Activated naive CD4-positive, alpha-beta T cell treated with anti-CD3 and anti-CD28 coated beads, Interleukin-2, amount 50 U/mL, for 24 hours (primary cell): ENCODE measurements around the gene RNF26.

Source experiments
- H3K27ac Mint-ChIP-seq: one replicate; pipeline ENCODE4 v1.8.0; 2021; ENCODE audit warnings: mild to moderate bottlenecking, mixed read lengths
- H3K27me3 Mint-ChIP-seq: one replicate; pipeline ENCODE4 v1.8.0; 2021; ENCODE audit warnings: mixed read lengths
- H3K36me3 Mint-ChIP-seq: one replicate; pipeline ENCODE4 v1.8.0; 2021; ENCODE audit warnings: mixed read lengths
- H3K4me1 Mint-ChIP-seq: one replicate; pipeline ENCODE4 v1.8.0; 2021; ENCODE audit warnings: mixed read lengths
- H3K4me3 Mint-ChIP-seq: one replicate; pipeline ENCODE4 v1.8.0; 2021; ENCODE audit warnings: mild to moderate bottlenecking, mixed read lengths
- H3K9me3 Mint-ChIP-seq: one replicate; pipeline ENCODE4 v1.8.0; 2021; ENCODE audit warnings: mixed read lengths

Gene RNF26

DNA sequence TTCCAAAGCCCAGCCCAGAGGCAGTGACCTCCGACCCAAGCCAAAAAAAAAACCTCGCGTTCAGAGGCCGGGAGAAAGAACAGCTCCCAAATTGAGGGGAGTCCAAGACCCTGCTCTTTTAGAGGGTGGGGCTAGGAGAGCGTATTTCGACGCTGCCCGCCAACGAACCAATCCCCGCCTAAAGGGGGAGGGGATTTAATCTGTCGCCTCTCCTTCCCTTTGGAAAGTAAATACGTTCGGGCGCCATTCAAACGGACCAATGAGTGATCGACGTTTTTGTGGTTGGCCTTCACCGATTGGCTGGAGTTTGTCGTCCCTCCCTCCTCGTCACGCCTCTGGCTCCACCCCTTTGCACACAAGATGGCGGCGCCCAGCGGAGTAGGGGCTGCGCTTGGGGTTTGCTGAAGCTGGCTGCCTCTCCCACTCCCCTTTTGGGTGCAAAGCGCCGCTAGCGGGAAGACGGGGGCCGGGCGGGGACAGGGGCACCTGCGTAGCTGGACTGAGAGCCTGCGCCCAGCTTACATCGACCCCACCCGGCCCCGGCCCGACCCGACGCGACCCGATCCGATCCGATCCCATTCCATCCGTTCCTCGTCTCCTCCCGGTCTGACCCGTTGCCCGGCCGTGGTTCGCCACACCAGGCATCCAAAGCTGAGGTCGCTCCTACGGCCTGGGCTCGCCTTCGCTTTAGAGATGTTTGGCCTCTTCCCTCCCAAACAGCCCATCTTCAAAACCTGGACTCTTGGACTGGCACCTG lies at the start of gene RNF26:
Gene RNF26 (plus strand): TSS at position 354 of the 757 bp plus-strand sequence. CDS start 596 bp downstream, outside the sequence.
- Mint-ChIP-seq H3K36me3 (peaks cover 3% of the 10 kb centered on the region), H3K27me3 (peaks cover 3% of the 10 kb centered on the region), H3K9me3 (no peaks in the 10 kb centered on the region), H3K4me1 (peaks cover 54% of the 10 kb centered on the region), H3K27ac (peak within 1 kb of the TSS; percentile 98), H3K4me3 (peak within 1 kb of the TSS; percentile 98)

DNA sequence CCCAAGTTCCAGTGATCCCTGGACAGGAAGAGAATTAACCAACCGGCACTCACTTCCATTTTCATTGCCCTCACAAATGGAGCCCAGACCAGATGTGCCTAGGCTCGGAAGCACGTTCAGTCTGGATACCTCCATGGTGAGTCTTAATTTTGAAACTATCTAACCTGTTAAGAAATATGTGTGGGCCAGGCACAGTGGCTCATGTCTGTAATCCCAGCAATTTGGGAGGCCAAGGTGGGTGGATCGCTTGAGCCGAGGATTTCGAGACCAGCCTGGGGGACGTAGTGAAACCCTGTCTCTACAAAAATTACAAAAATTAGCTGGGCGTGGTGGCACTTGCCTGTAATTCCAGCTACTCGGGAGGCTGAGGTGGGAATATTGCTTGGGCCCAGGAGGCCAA lies 48.9 kb upstream of the RNF26 start:
- no peaks in the 10 kb centered on the region for H3K27me3 Mint-ChIP-seq
- no peak overlapping the region for H3K27ac Mint-ChIP-seq
- H3K9me3 Mint-ChIP-seq: no peaks in the 10 kb centered on the region
- no peak overlapping the region for H3K4me3 Mint-ChIP-seq
- peaks cover 7% of the 10 kb centered on the region for H3K36me3 Mint-ChIP-seq
- peaks cover 39% of the 10 kb centered on the region for H3K4me1 Mint-ChIP-seq

DNA sequence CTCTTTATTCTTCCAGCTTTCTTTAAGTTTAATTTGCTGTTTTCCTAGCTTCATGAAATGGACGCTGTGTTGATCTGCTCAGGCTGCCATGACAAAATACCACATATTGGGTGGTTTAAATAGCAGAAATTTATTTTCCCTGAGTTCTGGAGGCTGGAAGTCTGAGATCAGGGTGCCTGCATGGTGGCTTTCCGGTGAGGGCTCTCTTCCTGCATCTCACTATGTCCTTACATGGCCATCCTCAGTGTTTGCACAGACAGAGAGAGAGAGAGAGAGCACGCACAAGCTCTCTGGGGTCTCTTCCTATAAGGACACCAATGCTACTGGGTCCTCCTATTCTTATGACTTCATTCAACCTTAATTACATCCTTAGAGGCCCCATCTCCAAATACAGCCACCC lies 46.1 kb upstream of the RNF26 start:
- Mint-ChIP-seq H3K36me3 (peaks cover 5% of the 10 kb centered on the region), H3K4me3 (no peak overlapping the region), H3K27ac (no peak overlapping the region), H3K27me3 (no peaks in the 10 kb centered on the region), H3K4me1 (peaks cover 15% of the 10 kb centered on the region), H3K9me3 (no peaks in the 10 kb centered on the region)

DNA sequence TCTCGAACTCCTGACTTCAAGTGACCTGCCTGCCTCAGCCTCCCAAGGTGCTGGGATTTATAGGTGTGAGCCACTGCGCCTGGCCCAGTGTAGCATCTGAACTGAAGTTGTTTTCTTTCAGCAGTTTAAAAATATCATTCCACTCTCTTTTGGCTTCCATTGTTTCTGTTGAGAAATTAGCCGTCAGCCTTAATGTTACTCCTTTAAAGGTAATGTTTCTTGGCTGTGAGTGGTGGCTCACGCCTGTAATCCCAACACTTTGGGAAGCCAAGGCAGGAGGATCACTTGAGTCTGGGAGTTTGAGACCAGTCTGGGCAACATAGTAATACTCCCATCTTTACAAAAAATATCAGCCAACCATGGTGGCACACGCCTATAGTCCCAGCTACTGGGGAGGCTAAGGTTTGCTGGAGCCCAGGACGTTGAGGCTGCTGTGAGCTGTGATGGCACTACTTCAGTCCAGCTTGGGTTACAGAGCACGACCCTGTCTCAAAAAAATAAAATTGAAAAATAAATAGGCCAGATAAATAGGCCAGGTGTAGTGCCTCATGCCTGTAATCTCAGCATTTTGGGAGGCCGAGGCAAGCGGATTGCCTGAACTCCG lies 43.3 kb upstream of the RNF26 start:
- H3K27me3 Mint-ChIP-seq: no peaks in the 10 kb centered on the region
- H3K36me3 Mint-ChIP-seq: peaks cover 5% of the 10 kb centered on the region
- no peaks in the 10 kb centered on the region for H3K4me1 Mint-ChIP-seq
- H3K9me3 Mint-ChIP-seq: no peaks in the 10 kb centered on the region
- no peak overlapping the region for H3K4me3 Mint-ChIP-seq
- no peak overlapping the region for H3K27ac Mint-ChIP-seq

DNA sequence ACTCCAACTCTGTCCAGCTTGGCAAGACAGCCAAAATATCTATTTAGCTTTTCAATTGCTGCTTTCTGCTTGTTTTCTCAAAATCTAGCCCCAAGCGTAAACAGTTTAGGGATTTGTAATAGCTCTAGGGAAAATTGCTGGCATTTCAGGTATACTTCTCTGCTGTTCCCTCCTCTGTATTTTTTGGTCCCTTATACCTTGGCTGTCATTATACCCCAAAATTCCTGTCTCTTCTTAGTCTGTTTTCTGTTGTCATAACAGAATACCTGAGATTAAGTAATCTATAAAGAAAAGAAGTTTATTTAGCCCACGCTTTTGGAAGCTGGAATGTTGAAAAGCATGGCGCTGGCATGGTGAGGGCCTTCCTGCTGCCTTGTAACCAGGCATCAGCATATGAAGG lies 40.9 kb upstream of the RNF26 start:
- no peaks in the 10 kb centered on the region for H3K4me1 Mint-ChIP-seq
- peaks cover 6% of the 10 kb centered on the region for H3K36me3 Mint-ChIP-seq
- H3K27me3 Mint-ChIP-seq: no peaks in the 10 kb centered on the region
- H3K4me3 Mint-ChIP-seq: no peak overlapping the region
- no peak overlapping the region for H3K27ac Mint-ChIP-seq
- no peaks in the 10 kb centered on the region for H3K9me3 Mint-ChIP-seq

DNA sequence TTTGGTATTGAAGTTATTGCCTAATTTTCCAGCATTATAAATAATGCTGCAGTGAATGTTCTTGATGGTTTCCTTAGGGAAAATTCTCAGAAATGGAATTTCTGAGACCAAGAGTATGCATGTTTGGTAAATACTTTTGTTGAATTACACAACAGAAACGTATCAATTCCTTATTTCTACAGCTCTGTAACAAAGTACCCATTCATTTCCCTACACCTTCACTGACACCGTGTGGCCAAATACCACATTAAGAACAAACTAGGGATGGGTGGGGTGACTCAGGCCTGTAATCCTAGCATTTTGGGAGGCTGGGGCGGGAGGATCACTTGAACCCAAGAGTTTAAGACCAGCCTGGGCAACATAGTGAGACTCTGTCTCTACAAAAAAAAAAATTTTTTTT lies 39.1 kb upstream of the RNF26 start:
- Mint-ChIP-seq H3K4me3 (no peak overlapping the region), H3K27me3 (no peaks in the 10 kb centered on the region), H3K9me3 (no peaks in the 10 kb centered on the region), H3K36me3 (peaks cover 8% of the 10 kb centered on the region), H3K27ac (no peak overlapping the region), H3K4me1 (no peaks in the 10 kb centered on the region)

DNA sequence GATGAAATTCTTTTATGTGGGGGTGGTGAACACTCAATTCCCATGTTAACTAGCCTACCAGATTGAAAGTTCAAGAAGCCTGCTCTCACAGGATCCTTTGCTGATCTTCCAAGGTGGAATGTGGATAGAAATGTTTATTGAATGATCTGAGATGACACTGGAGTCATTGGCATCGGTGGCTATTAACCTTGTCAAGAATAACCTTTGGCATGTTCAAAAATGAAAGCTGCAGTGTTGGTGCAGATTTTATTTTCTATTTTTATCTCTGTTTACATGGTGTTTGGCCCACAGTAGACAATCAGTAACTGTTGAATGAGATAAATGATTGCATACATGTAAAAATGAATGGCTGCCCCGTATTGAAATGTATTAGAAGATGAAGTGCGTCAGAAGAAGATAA lies 36.4 kb upstream of the RNF26 start:
- no peak overlapping the region for H3K27ac Mint-ChIP-seq
- H3K27me3 Mint-ChIP-seq: no peaks in the 10 kb centered on the region
- H3K9me3 Mint-ChIP-seq: no peaks in the 10 kb centered on the region
- H3K4me3 Mint-ChIP-seq: no peak overlapping the region
- peaks cover 14% of the 10 kb centered on the region for H3K4me1 Mint-ChIP-seq
- peaks cover 21% of the 10 kb centered on the region for H3K36me3 Mint-ChIP-seq

DNA sequence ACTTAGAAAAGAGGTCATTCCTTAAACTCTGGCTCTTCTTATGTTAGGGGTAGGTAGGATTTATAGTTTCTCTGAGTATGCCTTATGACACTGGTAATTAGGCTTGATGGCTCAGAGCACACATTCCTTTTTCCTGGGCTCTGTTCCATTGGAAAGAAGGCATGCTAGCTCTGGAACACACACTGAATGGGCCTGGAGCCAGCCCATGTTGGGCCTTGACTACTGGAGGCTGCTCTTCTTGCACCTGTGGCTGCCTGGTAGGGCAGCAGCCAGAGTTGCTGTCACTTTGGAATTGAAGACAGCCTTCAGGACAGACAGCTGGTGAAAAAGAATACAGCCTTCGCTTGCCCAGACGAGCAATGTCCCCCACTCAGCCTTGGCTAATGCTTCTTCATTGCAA lies 35.6 kb upstream of the RNF26 start:
- Mint-ChIP-seq H3K9me3 (no peaks in the 10 kb centered on the region), H3K4me3 (no peak overlapping the region), H3K4me1 (peaks cover 14% of the 10 kb centered on the region), H3K36me3 (peaks cover 27% of the 10 kb centered on the region), H3K27ac (peak overlapping the region; percentile 55), H3K27me3 (no peaks in the 10 kb centered on the region)

DNA sequence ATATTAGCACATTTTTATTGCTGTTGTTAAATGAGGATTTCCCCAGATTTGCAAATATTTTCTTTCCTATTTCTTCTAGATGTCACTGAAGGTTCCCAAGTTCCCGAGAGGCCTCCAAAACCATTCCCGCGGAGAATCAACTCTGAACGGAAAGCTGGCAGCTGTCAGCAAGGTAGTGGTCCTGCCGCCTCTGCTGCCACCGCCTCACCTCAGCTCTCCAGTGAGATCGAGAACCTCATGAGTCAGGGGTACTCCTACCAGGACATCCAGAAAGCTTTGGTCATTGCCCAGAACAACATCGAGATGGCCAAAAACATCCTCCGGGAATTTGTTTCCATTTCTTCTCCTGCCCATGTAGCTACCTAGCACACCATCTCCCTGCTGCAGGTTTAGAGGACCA lies 34.9 kb upstream of the RNF26 start:
- Mint-ChIP-seq H3K27me3 (no peaks in the 10 kb centered on the region), H3K36me3 (peaks cover 27% of the 10 kb centered on the region), H3K27ac (no peak overlapping the region), H3K9me3 (no peaks in the 10 kb centered on the region), H3K4me1 (peaks cover 14% of the 10 kb centered on the region), H3K4me3 (no peak overlapping the region)

DNA sequence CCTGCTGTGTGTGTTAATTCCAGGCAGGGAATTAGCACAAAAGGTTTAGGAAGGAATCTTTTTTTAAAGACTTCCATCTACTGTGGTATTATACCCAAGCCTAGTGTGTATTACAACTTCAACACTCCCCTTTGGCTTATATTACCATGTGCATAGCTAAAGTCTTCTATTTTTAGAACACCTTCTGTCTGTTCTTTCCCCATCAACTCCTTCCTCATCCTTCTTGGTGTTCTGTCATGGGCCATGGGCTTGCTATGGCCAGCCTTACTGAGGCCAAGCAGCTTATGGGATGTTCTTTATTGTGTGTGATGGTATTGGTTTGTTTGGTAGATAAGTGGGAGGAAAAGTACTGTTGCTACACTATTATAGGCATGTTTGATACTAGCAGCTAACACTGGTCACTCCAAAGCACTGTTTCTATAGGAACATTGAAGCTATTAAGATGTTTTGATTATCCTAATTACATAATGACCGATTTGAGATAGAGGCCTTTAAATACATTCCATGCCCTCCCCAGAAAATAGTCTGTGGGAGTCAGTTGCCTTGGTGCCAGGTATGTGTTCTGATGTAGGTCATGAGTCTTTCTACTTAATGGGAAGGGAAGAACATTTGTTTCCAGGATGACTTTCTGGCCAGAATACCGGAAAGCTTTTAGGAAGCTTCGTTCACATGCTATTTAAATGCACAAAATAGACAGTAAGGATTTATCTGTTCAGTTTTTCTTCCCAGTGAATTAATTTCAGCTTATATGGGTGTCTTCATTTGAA lies 33.9 kb upstream of the RNF26 start:
- Mint-ChIP-seq H3K4me3 (no peak overlapping the region), H3K9me3 (no peaks in the 10 kb centered on the region), H3K27me3 (no peaks in the 10 kb centered on the region), H3K36me3 (peaks cover 31% of the 10 kb centered on the region), H3K27ac (peak overlapping the region; percentile 38), H3K4me1 (peaks cover 22% of the 10 kb centered on the region)

DNA sequence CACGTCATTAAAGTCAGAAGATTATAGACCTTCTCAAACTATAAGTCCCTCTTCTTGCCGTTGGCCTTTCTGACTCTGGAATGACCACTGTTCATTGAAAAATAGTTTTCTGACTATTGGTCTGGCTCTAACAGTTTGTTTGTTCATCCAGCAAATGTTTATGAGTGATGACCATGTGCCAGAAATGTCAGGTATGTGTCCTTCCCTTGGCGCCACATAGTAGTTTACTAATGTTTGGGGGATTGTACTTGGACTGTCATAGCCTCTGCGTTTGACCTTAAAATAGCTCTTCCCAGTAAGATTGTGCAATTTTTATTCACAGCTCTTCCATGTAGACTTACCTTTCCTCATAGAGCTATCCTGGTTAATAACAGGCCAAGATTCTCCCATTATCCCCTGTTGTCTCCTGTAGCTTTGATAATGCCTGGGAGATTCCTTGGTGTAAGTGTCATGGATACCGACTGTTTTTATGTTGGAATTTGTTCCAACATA lies 31.1 kb upstream of the RNF26 start:
- Mint-ChIP-seq H3K4me3 (no peak overlapping the region), H3K9me3 (no peaks in the 10 kb centered on the region), H3K27ac (peak overlapping the region; percentile 74), H3K4me1 (peaks cover 45% of the 10 kb centered on the region), H3K27me3 (no peaks in the 10 kb centered on the region), H3K36me3 (peaks cover 30% of the 10 kb centered on the region)

DNA sequence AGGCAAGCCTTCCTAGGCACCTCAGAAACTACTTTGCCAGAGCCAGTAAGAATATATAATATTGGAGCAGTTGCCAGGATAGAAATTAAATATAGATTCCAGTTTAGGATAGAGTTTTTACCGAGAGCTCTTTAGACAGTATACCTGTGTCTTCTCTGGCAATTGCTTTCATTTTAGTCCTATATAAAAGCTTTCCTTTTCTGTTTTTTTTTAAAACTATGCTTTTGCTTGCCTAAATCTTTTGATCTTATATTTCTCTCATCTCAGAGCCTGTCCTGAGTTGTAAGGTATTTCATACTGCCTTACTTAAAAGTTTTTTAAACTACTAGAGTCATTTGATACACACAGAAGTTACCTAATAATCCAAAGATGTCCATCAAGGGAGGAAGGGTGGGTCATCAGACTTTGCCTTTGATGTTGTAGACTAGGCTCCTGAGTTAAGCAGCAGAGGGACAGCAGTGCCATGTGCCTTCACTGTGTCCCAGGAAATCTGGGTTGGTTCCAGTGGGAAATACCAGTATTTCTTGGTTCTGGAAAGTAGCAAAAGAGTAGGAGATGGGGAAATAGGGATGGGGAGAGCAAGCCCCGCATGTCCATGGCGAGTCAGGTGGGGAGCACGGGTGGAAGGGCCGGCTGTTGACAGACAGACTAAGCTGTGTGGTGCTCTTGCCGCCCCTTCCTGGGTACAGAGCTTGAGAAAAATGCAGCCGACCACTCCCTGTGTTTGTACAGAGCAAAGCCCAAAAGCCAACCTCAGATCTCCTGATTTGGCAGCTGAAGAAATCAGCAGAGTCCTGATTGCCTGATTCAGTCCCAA lies 28.6 kb upstream of the RNF26 start:
- Mint-ChIP-seq H3K4me3 (peak overlapping the region; percentile 68), H3K27me3 (no peaks in the 10 kb centered on the region), H3K4me1 (peaks cover 45% of the 10 kb centered on the region), H3K36me3 (peaks cover 26% of the 10 kb centered on the region), H3K27ac (peak overlapping the region; percentile 92), H3K9me3 (no peaks in the 10 kb centered on the region)

DNA sequence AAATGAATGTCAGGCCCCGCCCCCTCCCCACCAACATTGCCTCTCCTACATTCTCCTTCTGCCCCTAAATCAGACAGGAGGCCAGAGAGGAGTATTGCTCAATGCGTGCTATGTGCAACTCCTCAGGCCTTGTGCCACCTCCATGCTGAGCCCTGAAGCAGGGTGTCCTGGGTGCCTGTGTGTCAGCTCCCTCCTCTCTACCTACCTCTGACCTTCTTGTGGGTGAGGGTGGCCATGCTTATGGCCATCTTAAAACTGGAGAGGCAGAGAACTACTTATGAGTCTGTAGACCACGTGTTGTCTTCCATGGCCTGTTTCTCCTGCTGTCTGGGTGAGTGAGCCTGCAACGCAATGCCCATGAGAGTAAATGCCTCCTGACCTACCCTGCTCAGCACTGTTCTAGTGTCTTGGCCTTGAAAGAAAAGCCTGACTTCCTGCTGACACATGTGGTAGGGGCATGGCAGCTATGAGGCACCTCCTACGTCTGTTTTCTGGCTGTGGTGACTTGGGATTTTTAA lies 27.9 kb upstream of the RNF26 start:
- Mint-ChIP-seq H3K4me3 (peak overlapping the region; percentile 76), H3K9me3 (no peaks in the 10 kb centered on the region), H3K4me1 (peaks cover 39% of the 10 kb centered on the region), H3K36me3 (peaks cover 22% of the 10 kb centered on the region), H3K27me3 (no peaks in the 10 kb centered on the region), H3K27ac (peak overlapping the region; percentile 99)

DNA sequence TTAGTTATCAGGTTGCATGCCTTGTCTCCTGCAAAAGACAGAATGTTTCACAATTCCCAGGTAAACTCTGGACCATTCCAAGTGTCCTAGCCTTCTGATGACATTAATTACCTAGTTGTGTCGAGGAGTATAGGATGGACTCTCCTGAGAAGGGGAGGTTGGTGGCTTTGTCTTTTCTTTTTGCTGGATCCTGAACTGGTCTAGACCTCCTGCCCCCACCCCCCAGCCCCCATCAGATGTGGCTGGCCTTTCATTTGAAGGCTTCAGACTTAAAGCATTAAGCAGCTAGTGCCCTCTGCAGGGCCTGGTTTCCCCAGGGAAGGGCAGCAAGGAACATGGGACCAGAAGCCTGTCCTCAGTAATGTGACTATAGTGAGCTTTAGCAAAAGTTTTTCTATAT lies 27.1 kb upstream of the RNF26 start:
- peaks cover 20% of the 10 kb centered on the region for H3K36me3 Mint-ChIP-seq
- peak overlapping the region; percentile 99 for H3K27ac Mint-ChIP-seq

DNA sequence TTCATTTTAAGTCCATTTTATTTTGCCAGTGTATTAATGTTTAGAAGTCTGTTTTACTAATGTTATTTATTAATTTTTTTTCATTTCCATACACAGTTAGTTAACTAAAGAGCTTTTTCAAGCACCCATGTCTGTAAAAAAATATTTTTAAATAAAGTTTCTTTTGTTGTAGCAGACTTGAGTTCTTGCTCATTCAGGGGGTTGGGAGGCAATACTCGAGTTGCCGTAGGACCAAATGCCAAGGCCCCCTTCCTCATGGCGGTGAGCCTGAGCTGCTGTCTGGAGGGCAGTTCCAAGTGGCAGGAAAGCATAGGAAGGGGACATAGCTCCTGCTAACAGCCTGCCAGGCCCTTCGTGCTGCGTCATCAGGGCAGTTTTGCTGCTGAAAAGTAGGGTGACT lies 26.4 kb upstream of the RNF26 start:
- Mint-ChIP-seq H3K36me3 (peaks cover 14% of the 10 kb centered on the region), H3K27ac (no peak overlapping the region), H3K27me3 (no peaks in the 10 kb centered on the region), H3K4me3 (no peak overlapping the region), H3K9me3 (no peaks in the 10 kb centered on the region), H3K4me1 (peaks cover 31% of the 10 kb centered on the region)

More for the DNA sequence above, 27.1 kb upstream of the RNF26 start:
- Mint-ChIP-seq H3K27me3 (no peaks in the 10 kb centered on the region), H3K4me3 (no peak overlapping the region), H3K9me3 (no peaks in the 10 kb centered on the region), H3K4me1 (peaks cover 37% of the 10 kb centered on the region)
